GOT3 (cell line): Measurements from ENCODE around the gene GOSR2.
"Not testable (repeated sequence)": the region's sequence is repeated elsewhere in the genome, so short reads cannot be mapped to it uniquely, and the experiment has no call there.

Experiments
- DNase-seq: peaks from one replicate; lab custom pipeline; 2025; ENCODE audit warnings: mixed read lengths; lab: John Stamatoyannopoulos, UW

GOSR2 gene

DNA sequence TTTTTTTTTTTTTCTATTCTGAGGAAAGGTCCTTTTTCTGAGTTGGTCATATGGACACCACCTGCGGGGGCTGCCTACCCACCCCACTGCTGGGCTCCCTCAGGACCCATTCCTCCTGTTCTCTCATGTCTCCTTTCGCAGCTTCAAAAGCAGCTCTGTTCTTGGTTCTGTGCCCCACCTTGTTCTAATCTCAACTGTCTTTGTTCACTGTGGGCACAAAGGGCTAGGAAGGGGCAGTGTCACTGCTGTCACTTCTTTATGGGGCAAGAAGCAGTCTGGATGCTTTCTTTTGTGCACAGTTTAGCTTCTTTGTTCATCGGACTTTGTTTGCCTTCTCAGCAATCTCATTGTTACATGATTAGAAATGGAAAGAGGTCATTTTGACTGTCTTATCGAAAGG lies 7.1 kb downstream of the GOSR2 start:
- no peak for DNase-seq

DNA sequence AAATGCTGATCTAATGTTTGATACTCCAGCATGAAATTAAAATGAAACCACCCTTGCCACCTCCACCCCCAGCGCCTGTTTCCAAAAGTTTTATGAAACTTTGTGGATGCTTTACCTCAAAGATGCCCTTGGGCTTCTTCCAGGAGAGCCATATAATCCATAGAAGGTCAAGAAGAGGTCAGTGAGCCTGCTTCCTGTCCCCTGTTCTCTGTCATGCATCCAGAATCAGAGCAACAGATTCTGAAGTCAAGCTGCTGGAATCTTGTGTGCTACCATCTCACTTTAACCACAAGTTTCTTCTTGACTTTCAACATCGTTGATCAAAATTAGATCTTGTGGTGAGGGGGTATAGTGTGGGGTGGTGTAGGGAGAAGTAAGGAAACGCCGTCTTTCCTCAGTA lies 8.6 kb downstream of the GOSR2 start:
- DNase-seq = no peak

DNA sequence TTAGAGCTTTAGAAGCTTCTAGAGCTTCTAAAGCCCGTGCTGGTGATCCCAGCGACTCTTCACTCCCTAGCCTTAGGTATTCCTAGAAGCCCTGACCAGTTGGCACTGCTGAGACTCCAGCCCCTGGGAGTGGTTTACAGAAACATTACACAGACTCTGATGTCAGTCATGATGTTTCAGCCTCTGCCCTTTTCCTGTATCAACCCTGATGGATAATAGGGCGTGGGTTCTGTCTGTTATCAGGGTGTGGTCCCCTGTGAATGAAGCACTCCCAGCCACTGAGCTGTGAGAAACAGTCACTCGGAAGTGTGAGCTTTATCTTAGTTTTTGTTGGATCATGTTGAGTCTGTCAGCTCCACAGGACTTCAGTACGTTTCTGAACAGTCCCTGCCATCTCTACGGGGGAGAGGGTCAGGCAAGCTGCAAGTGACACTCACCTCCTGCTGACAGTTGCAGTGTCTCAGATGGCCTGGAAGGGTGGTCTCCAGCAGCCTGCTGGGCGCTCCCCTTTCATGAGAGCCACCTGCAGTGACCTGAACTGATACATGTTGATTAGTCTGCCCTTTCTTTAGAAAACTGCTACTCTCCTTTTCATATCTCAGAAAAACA lies 12.8 kb downstream of the GOSR2 start:
- no peak for DNase-seq

DNA sequence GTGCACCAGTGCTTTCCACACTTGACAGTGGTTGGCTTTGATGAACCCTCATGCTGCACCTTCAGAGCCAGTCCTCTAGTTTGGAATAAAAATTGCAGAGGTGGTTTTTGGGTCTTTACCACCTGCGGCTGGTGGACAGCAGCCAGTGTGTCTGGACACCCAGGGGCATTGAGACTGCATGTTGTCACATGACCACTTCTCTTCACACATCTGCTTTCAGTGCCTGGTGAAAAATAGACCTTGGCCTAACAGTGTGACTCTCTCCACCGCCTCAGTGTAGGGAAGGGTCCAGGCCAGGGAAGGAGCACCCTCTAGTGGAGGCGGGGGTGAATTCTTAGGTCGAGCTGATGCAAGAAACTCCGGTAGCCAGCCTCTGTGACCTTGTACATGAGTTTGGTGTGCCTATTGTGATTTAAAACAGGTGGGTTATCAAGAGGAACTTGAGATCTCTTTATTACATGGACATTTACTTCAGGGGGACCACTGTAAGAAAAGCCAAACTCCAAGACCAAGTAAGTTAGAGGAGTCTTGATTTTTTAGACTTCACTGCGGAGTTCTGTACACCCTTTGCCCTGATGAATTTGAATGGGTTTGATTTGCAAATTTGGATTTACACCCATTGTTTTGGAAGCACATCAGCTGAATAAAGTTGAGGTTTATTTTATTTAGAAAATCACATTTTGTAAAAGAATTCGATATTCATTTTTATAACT lies 17.9 kb downstream of the GOSR2 start:
- no peak for DNase-seq

DNA sequence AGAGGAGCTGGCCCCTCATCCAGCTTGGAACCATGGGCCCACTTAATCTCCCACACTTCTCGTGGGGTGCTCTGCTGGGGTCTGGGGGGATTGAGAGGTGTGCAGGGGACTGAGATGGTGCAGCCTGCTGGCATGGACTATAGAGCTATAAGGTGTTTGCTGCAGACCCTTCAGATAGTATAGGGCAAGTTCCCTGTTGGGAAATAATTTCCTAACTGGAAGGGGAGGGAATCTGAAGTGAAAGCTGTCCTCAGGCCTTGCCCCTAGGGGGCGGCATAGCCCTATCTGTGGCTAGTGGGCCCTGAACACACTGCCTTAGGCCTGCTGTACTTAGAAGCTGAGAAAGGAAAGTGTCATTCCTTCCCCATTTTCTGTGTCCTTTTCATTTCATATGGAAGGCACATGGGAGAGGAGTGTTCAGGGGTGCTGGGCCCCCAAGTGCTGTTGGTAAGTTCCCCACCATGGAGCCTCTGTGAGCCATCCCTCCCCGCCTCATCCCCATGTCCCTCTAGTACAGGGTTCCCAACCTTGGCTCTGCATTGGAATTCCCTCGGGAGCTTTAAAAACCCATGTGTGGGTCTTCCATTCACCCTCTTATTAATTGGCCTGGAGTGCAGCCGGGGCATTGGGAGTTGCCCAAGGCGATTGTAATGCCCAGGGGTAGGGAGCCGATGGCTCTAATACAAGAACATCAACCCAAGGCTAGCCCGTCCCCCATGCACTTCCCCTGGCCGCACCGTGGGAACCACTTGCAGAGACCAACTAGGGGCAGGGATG lies 19.7 kb downstream of the GOSR2 start:
- DNase-seq = no peak

DNA sequence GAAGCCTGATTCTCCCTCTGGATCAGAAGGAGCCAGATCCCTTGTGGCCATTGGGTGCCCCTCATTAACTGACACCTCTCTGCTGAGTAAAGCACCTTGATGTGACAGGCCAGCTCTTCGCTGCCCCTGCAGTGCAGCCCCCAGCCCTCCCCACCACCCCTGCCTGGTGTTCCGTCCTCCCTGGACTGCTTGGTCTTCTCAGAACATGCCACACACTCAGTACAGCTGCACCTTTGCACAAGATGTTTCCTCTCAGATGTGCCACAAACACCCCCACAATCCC lies 20.2 kb downstream of the GOSR2 start:
- DNase-seq = no peak

DNA sequence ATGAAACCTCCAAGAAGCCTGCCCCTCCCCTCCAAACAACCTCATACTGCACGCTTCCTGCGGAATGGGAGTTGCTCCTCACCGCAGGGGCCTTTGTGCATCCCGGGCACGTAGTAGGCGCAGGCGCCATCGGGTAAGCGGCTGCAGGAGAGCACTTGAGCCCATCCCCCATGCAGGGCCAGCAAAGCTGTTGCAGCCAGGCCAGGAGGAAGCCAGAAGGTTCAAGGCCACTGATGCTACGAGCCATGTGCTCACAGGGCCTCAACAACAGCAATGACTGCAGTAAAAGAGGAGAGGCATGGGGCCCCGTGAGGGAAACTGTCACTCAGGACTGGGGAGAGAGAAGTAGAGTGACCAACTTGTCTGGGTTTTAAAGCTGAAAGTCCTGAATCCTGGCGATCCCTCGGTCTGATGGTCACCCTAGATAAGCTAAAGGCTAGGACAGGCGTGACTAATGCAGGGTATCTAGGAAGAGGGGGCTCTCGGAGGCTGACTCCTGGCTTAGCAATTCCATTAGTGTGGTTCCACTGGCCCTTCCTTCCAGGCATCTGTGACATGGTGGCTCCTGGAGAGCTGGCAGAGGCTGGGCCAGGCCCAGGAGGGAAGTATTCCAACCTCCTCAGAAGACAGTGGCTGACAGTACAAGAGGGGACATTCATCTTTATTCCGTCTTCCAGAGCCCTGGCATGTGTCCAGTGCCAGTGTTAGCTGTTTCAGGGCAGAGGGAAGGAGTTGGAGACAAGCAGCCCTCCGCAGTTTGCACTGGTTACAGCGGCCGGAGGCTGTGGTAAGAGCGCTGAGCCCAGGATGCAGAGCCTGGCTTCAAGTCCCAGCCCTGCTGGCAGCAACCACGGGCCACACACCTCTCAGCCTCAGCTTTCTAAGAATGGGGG lies 20.8 kb downstream of the GOSR2 start:
- DNase-seq = no peak

DNA sequence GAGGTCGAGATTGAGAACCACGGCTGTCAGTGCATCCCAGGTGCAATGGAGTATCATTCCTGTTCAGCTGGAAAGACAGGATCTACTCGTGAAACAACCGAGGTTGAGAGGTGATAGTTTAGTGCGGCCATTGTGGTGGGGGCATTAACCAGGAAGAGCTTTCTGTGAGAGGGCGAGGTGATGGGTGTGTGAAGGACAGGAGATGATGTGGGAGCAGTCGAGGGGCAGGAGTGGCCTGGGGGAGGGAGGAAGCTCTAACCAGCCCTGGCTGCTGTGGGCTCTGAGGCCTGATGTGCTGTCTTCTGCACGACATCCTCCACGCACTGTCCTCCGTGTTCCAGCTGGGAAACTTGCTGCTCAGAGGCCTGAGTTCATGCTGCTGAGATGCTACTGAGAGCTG lies 22.0 kb downstream of the GOSR2 start:
- DNase-seq = no peak

DNA sequence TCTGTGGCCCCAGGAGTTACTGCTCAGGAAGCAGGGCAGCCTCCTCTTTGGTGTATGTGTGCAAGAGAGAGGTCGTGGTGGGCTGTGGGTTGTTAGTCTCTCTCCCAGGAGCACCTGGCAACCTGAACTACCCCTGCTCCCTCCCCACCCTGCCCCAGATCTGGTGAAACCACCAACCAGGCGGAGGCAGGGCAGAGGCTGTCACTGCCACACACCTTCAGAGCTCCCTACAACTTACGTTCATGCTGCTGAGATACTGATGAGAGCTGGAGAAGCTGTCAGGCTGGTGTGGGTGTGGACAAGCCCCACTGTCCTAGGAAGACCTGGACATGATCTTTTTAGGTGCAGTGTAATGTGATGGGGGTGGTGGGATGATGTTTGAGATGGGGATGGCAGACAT lies 24.3 kb downstream of the GOSR2 start:
- DNase-seq = no peak

DNA sequence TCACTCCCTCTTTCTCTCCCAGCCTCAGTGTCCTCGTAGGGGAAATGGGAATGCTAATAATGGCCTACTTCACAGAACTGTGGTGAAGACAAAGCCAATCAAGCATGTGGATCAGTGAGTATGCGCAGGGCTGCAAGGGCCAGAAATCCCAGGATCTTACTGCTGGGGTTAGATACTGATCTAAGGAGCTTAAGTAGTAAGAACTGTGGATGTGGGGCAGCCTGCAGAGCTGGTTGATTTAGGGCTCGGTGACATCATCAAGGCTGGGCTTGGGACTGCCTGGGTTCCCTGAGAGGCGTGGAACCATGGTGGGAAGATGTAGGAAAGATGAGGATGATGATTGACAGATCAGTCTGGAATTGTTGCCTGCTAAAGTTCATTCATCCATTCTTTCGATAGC lies 25.6 kb downstream of the GOSR2 start:
- no peak for DNase-seq

DNA sequence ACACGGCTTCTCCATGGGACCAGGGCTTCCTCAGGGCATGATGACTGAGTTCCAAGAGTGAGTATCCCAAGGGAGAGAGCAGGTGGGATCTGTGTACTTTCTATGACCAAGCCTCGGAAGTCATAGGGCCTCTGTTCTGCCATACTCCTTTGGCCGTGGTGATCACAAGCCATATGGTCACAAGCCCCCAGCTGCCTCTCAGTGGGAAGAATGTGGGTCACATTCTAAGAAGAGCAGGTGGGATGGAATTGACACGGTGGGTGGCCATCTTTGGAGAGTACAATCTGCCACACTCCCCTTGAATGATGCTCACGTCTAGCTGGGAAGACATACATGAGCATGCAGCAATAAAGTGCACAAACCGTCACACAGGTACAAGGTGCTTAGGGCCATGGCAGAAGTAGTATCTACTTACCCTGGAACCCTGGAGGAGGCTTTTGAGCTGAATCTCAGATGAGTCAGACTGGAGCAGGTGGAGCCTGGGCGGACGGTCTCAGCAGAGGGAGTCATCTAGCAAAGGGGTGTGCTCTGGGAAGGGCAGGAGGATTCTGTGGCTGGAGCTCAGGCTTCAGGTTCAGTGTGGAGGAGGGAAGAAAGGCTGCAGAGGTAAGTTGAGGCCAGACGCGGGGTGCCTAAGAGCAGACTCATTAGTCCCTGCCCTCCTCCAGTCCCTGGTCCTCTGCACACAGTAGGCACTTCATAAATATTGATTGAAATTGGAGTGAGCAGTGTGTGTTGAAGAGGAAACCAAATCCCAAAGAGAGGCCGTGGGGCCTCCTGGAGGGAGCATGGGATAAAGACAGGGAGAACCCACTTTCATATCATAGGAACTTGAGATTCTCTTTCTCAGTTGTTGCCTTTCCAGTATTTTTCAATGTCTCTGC lies 26.6 kb downstream of the GOSR2 start:
- DNase-seq = no peak

DNA sequence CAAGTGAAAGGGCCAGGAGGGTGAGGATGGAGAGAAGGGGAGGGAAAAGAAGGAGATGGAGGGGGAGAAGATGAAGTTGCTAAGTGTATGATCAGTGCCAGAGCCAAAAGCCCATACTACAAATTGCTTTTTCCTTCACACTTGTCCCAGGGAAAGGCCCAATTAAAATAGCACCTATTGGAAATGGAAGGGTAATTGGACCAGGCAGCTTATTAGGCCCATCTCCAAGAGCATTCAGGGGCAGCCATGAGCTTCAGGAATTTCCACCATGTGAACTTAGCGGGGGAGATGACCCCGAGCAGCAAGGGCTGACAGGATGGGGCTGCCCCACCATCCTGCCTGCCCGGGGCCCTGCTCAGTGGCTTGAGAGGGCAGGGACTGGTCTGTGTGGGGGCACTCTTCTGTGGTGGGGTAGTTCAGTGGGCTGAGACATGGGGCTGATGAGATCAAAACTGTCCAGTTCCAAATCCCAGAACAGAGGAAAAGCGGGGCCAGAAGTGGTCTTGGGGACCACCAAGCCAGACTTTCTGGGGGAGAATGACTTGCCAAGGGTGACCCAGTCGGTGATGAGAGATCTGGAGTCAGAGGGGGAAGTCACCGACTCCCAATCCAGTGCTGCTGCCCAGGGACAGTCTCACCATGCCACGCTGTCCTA lies 27.5 kb downstream of the GOSR2 start:
- no peak for DNase-seq

DNA sequence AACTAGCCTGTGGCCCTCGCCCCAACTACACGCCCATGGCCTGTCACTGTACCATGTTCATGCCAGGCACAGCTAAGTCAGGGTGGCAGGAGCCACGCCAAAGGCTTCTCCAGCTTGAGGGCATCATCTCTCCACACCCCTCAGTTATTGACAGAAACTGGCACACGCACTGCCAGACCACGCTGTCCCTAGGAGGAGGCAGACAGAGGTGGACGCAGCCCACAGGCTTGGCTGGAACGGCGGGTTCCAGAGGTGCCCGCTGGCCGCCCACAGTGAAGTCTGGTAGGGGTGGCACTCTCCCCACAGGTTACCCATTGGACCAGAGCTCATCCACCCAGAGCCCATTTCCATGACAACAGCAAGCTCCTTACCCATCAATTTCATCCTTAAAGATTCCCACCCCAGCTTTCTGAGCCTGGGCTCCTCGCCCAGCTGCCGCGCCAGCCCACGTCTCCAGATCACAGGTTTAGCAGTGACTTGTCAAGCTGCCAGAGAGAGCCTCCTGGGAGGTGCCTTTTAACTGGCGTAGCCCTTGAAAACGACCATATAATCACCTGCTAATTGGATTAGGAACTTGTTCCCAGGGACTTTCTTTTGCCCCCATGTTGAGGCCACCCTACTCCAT lies 28.1 kb downstream of the GOSR2 start:
- DNase-seq = no peak

DNA sequence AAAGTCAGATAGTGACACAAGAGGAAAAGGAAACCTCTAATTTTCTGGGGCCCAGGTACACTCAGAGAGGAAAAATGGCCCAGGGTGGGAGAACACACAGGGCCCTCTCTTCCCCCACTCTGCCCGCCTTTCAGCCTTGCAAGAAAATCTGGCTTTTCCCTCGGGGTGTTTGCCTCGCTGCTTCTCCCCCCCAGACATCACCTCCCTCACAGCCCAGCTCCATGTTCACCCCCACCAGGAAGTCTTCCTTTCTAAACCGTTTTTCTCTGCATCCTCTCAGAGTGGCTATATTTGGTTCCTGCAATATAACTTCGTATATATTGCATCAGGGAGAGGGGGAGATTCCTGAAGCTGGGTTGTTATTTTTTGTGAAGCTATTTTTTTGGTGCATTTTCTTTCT lies 28.7 kb downstream of the GOSR2 start:
- DNase-seq = no peak

DNA sequence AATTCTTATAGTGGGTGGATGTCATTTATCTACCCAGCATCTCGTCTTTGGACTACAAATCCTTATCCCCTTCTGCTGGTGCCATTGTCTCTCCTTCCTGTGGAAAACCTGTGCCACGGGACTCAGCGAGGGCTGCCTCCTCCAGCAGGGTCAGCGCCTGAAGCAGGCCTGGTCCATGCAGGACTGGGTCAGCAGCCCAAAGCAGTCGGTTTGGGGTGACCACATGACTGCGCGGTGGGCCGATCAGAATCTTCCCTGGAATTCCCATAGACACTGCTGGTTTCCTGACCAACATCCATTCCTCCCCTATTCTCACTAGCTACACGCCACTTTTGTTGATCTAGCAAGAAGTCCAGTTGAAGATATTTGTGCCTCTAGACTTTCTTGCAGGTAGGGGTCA lies 29.2 kb downstream of the GOSR2 start:
- DNase-seq = no peak

DNA sequence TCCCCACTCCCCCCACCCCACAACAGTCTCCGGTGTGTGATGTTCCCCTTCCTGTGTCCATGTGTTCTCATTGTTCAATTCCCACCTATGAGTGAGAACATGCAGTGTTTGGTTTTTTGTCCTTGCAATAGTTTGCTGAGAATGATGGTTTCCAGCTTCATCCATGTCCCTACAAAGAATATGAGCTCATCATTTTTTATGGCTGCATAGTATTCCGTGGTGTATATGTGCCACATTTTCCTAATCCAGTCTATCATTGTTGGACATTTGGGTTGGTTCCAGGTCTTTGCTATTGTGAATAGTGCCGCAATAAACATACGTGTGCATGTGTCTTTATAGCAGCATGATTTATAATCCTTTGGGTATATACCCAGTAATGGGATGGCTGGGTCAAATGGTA lies 30.2 kb downstream of the GOSR2 start:
- DNase-seq = not testable (repeated sequence)

DNA sequence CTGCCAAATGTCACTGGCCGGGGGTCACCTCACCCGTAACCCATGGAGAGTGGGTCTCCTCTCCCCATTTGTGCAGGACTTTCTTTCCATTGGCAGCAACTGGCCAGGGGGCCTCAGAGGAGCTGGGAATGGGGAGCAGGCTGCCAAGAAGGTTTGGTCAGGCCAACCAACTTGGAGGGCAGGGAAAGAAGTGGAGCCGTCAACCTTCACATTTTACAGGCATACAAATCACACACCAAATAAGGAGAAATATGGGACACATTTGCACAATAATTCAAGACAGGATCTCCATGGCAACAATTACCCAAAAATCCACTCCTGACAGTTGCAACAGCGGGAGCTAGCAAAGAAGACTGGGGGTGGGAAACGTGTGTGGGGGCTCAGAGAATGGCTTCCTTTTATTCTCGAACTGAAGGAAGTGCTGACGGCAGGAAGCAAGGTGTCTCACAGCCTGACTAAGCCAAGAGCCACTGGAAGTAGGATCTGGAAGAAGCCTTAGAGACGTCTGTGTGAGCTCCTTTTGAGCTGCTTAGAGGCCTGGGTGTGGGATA lies 35.2 kb downstream of the GOSR2 start:
- DNase-seq = no peak

DNA sequence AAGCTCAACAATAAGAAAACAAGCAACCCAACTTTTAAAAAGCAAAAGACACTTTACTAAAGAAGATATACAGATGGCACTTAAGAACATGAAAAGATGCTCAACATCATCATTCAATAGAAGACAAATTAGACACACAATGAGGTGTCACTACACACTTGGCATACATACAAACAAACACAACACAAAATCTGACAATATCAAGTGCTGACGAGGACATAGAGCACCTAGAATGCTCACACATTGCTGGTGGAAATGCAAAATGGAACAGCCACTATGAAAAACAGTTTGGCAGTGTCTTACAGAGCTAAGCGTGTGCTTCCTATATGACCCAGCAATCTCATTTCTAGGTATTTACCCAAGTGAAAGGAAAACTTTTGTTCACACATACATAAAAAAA lies 37.2 kb downstream of the GOSR2 start:
- DNase-seq = no peak

DNA sequence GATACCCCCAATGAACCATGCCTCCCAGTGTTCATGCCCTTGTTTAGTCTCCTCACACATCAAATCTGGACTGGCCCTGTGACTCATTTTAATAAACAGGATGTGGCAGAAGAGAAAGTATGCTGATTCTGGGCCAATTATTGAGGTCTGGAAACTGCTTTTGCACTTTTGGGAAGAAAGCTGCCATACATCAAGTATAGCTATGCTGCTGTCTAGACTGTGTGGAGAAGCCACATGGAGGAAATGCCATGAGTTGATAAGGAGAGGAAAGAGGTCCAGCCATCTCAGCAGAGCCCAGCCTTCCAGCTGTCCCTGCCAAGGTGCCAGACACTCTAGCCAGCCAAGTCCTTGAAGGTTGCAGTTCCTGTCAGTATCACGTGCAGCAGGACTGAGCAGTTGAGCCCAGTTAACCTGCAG lies 39.4 kb downstream of the GOSR2 start:
- no peak for DNase-seq

DNA sequence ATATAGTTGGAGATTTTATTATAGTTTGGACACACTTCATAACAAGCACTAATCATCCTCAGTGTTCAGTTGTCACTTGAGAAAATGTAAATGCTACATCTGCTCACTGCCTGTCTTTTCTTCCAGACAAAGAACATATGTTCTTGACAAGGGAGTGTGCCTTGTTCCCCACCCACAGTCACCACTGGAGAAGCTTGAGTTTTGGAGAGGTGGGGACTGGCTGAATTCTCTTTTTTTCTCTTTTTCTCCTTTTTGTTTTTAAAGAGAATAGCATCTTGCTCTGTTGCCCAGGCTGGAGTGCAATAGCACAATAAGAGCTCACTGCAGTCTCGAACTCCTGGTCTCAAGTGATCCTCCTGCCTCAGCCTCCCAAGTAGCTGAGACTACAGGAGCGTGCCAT lies 40.6 kb downstream of the GOSR2 start:
- DNase-seq = no peak
